Fibroblast of lung (primary cell): Measurements from ENCODE around the gene PRR15.

Source experiments
- CTCF ChIP-seq, 2 donors: IDR thresholded peaks in 1 of 2; conservative IDR thresholded peaks in 1 of 2; 1 replicate in 1 of 2; 2 replicates in 1 of 2; pipeline ENCODE4 v1.5.1; 2011 to 2012; ENCODE audit warnings: low read length in 2 of 2, control low read depth in 1 of 2, inconsistent platforms in 1 of 2, low read depth in 1 of 2, mild to moderate bottlenecking in 1 of 2
- EZH2 ChIP-seq: IDR thresholded peaks from 2 replicates; pipeline ENCODE4 v1.5.1; 2012; ENCODE audit warnings: low read length, control low read depth, mild to moderate bottlenecking; ENCODE audit errors: missing control alignments

- TF ChIP-seq CTCF (conservative IDR thresholded peaks at IDR 0.05 in 1 of 2, IDR thresholded peaks at IDR 0.05 in 1 of 2; ENCODE audit: low read depth in 1 of 2, low read length in 2 of 2) (no peak), EZH2 (peak; percentile 22)
Observed at GRCh38 chr7:29563590-29564495, at the start of gene PRR15.
